Activated CD8-positive, alpha-beta T cell treated with anti-CD3 and anti-CD28 coated beads for 36 hours (primary cell): ENCODE results near the gene TNNI2. TPM values are rescaled to one million over a fixed set of nuclear protein-coding genes. Genes with fewer than 3 reads are reported as not detected.
"Not testable (repeated sequence)": the region's sequence is repeated elsewhere in the genome, so short reads cannot be mapped to it uniquely, and the experiment has no call there.

Experiments used
- ATAC-seq: fragments of 200-7000 bp; cut with Tn5 transposase; one replicate; pipeline ENCODE4 v1.10.0; 2021; ENCODE audit warnings: mild to moderate bottlenecking, moderate library complexity
- CTCF ChIA-PET: fragments of 350-600 bp; sonication (Branson Sonifier 250); formaldehyde crosslinking; loops from one replicate; lab custom pipeline; 2021; ENCODE audit warnings: antibody characterized with exemption; lab: Charles Lee
- POLR2A ChIA-PET: fragments of 350-600 bp; sonication (Branson Sonifier 250); formaldehyde crosslinking; loops from one replicate; lab custom pipeline; 2021; ENCODE audit warnings: antibody characterized with exemption; lab: Charles Lee
- DNase-seq: peaks from one replicate; pipeline ENCODE4 v3.0.0-alpha.2; 2020
- H3K27ac Mint-ChIP-seq: one replicate; pipeline ENCODE4 v1.8.0; 2021; ENCODE audit warnings: mild to moderate bottlenecking, mixed read lengths
- H3K27me3 Mint-ChIP-seq: one replicate; pipeline ENCODE4 v1.8.0; 2021; ENCODE audit warnings: mixed read lengths
- H3K36me3 Mint-ChIP-seq: one replicate; pipeline ENCODE4 v1.8.0; 2021; ENCODE audit warnings: low read depth, mixed read lengths
- H3K4me1 Mint-ChIP-seq: one replicate; pipeline ENCODE4 v1.8.0; 2021; ENCODE audit warnings: low read depth, mixed read lengths
- H3K4me3 Mint-ChIP-seq: one replicate; pipeline ENCODE4 v1.8.0; 2021; ENCODE audit warnings: mild to moderate bottlenecking, moderate library complexity, mixed read lengths
- H3K9me3 Mint-ChIP-seq: one replicate; pipeline ENCODE4 v1.8.0; 2021; ENCODE audit warnings: mixed read lengths
- intact Hi-C: fragments of 100-400 bp; cut with micrococcal nuclease; formaldehyde crosslinking; loops from one replicate; pipeline ENCODE4 v1.10.0; 2022
- total RNA-seq, 2 experiments: library from RNA; stranded (reverse); gene quantifications; one replicate each; pipeline ENCODE4 v1.2.3, GENCODE V29; 2021
- TF ChIP-seq, protein P1 (sequence below): fragments of 200-600 bp; IDR thresholded peaks from one replicate; pipeline ENCODE4 v1.8.0; 2022; ENCODE audit warnings: antibody characterized with exemption, mild to moderate bottlenecking

TNNI2 gene
- total RNA-seq, 2 experiments from 2014 or later: 0.92 TPM; not detected in 1

DNA sequence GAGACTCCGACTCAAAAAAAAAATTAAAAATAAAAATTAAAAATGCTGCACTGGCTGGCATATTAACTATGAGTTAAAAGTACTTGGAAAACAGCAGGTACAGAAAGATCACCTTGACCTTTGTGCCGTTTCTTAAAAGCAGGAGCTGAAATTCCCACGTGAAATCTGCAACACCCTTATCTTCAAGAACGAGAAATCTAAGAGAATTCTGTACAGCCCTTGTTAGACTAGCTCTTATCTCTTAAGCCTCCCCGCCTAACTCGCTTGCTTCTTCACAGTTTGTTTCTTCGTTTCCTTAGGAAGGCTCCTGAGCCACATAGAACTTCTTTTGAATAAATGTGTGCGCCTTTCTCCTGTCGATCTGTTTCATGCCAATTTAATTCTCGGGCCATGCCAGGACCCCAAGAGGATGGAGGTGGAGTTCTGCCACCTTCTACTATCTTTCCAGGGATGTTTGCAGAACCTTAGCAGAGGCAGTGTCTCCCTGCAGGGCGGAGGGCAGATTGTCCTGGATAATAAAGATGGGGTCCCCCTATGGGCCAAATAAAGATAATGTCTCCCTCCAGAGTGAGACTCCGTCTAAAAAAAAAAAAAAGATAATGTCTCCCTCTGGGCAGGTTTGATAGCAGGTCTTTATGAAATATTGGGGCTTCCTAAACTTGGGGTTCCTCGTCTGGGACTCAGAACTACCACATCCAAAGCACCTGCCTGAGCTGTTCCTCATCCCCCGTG, 31.4 kb upstream of the TNNI2 start:
- no peaks in the 10 kb centered on the region for H3K4me1 Mint-ChIP-seq
- DNase-seq: no peak
- no peak overlapping the region for H3K27ac Mint-ChIP-seq
- CTCF ChIA-PET: interaction anchor here (0.7 to 10.4 kb wide), 9 partner anchors 9 to 167 kb away, joined by 3 to 67 read pairs (median 4); no protein-coding TSS in a partner anchor
- POLR2A ChIA-PET: interaction anchor here (0.8 kb wide), 1 partner anchor 13 kb away, joined by 3 read pairs; no protein-coding TSS in a partner anchor
- intact Hi-C loops: no loop called here
- H3K36me3 Mint-ChIP-seq: no peaks in the 10 kb centered on the region
- H3K27me3 Mint-ChIP-seq: no peaks in the 10 kb centered on the region
- H3K9me3 Mint-ChIP-seq: no peaks in the 10 kb centered on the region
- no peak overlapping the region for H3K4me3 Mint-ChIP-seq
- ATAC-seq: peak; percentile 51
- TF ChIP-seq, protein P1, sequence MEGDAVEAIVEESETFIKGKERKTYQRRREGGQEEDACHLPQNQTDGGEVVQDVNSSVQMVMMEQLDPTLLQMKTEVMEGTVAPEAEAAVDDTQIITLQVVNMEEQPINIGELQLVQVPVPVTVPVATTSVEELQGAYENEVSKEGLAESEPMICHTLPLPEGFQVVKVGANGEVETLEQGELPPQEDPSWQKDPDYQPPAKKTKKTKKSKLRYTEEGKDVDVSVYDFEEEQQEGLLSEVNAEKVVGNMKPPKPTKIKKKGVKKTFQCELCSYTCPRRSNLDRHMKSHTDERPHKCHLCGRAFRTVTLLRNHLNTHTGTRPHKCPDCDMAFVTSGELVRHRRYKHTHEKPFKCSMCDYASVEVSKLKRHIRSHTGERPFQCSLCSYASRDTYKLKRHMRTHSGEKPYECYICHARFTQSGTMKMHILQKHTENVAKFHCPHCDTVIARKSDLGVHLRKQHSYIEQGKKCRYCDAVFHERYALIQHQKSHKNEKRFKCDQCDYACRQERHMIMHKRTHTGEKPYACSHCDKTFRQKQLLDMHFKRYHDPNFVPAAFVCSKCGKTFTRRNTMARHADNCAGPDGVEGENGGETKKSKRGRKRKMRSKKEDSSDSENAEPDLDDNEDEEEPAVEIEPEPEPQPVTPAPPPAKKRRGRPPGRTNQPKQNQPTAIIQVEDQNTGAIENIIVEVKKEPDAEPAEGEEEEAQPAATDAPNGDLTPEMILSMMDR: no peak

DNA sequence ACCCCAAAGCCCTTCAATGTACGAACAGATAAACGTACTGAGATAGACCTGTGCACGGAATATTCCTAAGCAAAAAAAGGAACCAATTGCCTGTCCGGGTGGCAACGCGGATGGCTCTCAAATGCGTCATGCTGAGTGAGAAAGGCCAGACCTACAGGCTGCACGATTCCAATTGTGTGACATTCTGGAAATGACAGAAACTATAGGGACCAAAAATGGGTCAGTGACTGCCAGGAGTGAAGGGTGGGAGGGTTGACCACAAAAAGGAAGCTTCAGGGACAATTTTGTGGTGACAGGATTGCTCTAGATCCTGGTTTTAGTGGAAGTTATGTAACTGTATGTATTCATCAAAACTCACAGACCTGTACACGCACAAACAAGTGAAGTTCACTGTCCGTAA, 28.0 kb upstream of the TNNI2 start:
- ATAC-seq: no peak
- CTCF ChIA-PET: interaction anchor here (1.7 to 10.4 kb wide), 2 partner anchors 117 to 158 kb away, joined by 4 to 67 read pairs; no protein-coding TSS in a partner anchor
- H3K9me3 Mint-ChIP-seq: no peaks in the 10 kb centered on the region
- H3K36me3 Mint-ChIP-seq: no peaks in the 10 kb centered on the region
- no peaks in the 10 kb centered on the region for H3K27me3 Mint-ChIP-seq
- no peak for DNase-seq
- H3K4me3 Mint-ChIP-seq: no peak overlapping the region
- TF ChIP-seq, protein P1: no peak
- POLR2A ChIA-PET: no interaction called here
- intact Hi-C loops: no loop called here
- H3K4me1 Mint-ChIP-seq: no peaks in the 10 kb centered on the region
- H3K27ac Mint-ChIP-seq: no peak overlapping the region

GRCh38 chr11:1812274-1812673, 26.5 kb upstream of the TNNI2 start:
- Mint-ChIP-seq H3K36me3 (no peaks in the 10 kb centered on the region), H3K9me3 (no peaks in the 10 kb centered on the region), H3K27me3 (no peaks in the 10 kb centered on the region), H3K27ac (no peak overlapping the region), H3K4me1 (no peaks in the 10 kb centered on the region), H3K4me3 (no peak overlapping the region)
- no peak for ATAC-seq
- intact Hi-C loops: no loop called here
- ChIA-PET POLR2A (interaction anchor here (0.6 kb wide), 1 partner anchor 109 kb away, joined by 3 read pairs; no protein-coding TSS in a partner anchor), CTCF (interaction anchor here (2.0 kb wide), 1 partner anchor 118 kb away, joined by 7 read pairs; no protein-coding TSS in a partner anchor)
- TF ChIP-seq, protein P1: no peak
- no peak for DNase-seq

GRCh38 chr11:1812801-1813200, 26.0 kb upstream of the TNNI2 start:
- H3K27ac Mint-ChIP-seq: no peak overlapping the region
- no peak for DNase-seq
- no peaks in the 10 kb centered on the region for H3K4me1 Mint-ChIP-seq
- no peaks in the 10 kb centered on the region for H3K27me3 Mint-ChIP-seq
- CTCF ChIA-PET: interaction anchor here (2.0 kb wide), 1 partner anchor 119 kb away, joined by 7 read pairs; no protein-coding TSS in a partner anchor
- H3K36me3 Mint-ChIP-seq: no peaks in the 10 kb centered on the region
- no peak for ATAC-seq
- POLR2A ChIA-PET: no interaction called here
- no peak overlapping the region for H3K4me3 Mint-ChIP-seq
- no peaks in the 10 kb centered on the region for H3K9me3 Mint-ChIP-seq
- intact Hi-C loops: no loop called here
- TF ChIP-seq, protein P1: no peak

- POLR2A ChIA-PET, ATAC-seq: not testable (repeated sequence)
- CTCF ChIA-PET: interaction anchor here (2.0 kb wide), 1 partner anchor 120 kb away, joined by 7 read pairs; no protein-coding TSS in a partner anchor
Observed at GRCh38 chr11:1813356-1813755, 25.4 kb upstream of the TNNI2 start.

More at GRCh38 chr11:1813356-1813755, 25.4 kb upstream of the TNNI2 start:
- H3K4me1 Mint-ChIP-seq, H3K4me3 Mint-ChIP-seq, H3K27ac Mint-ChIP-seq, H3K27me3 Mint-ChIP-seq, H3K9me3 Mint-ChIP-seq, intact Hi-C loops, DNase-seq, H3K36me3 Mint-ChIP-seq: not testable (repeated sequence)
